Stimulated activated CD8-positive, alpha-beta memory T cell treated with anti-CD3 and anti-CD28 coated beads, Interleukin-12 subunit alpha, Interleukin-12 subunit beta, amount 100 ng/mL, for 4 hours (primary cell): Measurements from ENCODE around the gene KSR2.

Experiments
- DNase-seq: peaks from one replicate; pipeline ENCODE4 v3.0.0-alpha.2; 2020; ENCODE audit warnings: low read depth

KSR2 gene

DNA sequence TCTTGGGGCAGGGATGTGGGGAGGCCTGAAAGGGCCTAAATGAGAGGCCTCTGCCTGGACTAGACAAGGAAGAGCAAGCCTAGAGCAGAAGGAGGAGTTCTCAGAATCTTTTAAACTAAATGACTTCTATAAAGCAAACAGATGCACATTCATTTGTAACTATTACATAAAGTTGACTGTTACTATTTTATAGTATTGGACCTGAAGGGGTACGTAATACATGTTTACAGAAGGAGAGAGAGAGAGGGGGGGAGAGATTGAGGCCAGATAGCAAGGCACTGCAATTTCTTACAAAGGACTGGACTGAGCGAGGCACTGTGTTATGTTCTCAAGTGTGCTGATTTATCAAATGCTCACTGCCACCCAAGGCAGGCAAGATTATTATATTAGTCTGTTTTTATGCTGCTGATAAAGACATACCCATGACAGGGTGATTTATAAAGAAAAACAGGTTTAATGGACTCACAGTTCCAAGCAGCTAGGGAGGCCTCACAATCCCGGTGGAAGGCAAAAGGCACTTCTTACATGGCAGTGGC, 391.6 kb downstream of the KSR2 start:
- no peak for DNase-seq

GRCh38 chr12:117576053-117576452, 392.7 kb downstream of the KSR2 start:
- no peak for DNase-seq

DNA sequence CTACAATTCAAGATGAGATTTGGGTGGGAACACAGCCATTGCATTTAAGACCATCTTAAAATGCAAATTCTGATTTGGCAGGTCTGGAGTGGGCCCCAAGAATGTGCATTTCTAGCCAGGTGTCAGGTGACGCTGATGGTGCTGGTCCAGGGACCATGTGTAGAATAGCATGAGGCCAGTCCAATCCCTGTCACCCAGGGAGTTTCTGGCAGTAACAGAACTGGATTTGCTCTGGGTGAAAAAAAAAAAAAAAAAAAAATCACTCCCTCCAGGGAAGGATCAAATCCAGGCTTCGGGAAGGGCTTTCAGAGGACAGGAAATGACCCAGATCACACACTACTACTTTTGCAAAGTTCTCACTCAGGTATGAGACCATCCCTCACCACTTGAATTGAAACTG, 394.1 kb downstream of the KSR2 start:
- no peak for DNase-seq

DNA sequence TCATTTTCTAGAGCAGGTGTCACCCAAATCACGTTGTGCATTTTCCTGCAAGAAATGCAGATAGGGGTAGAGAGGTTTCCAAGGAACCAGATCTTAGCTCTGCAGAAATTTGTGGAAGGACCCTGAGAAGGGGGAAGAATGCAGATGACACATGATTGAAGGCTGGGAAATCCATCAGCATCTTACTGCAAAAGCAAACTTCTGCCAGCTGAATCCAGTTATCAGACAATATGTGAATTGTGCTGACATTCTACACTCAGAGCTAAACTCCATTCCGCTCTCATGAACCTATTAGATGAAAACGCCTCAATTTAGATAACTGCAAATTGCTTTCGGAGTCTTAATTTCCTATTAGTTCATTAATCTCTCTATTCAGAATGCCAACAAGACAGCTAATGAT, 396.0 kb downstream of the KSR2 start:
- no peak for DNase-seq

GRCh38 chr12:117571321-117571720, 397.5 kb downstream of the KSR2 start:
- no peak for DNase-seq

GRCh38 chr12:117570608-117571007, 398.2 kb downstream of the KSR2 start:
- DNase-seq = no peak

- no peak for DNase-seq
Observed at GRCh38 chr12:117567644-117568216, 401.1 kb downstream of the KSR2 start.

DNA sequence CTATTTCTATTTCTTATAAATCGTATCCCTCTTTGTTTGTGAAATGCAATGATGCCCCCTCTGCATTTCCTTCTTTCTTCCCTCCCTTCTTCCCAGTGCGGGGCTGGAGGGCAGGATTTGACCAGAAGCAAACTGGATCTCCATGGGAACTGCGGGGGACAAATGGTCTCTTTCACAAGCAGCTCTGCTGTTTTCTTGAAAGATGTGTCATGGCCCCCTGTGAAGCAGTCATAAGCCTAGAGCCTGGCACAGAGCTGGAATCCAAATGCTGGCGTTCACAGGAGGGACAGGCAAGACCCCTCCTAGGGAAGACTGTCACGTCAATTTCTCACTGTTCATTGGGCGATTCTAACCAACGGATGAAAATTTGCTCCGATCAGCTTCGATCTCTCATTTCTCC, 403.9 kb downstream of the KSR2 start:
- DNase-seq = no peak

DNA sequence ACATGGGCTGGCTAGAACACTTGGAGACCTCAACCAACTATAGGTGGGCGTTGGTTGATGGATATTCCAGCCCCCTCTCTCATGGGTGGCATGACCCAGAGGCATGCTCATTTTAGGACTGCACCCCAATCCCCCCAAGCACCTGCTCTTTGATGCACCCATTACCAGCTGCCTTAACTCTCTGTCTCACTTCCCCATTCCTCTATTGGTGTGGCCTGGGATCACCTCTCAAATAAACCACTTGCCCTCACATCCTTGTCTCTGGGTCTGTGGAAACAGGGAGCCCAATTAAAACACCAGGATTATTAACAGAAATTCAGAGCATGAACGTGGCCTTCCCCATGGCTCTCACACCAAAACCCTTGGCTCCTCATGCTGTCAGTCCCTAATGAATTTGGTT, 405.1 kb downstream of the KSR2 start:
- DNase-seq = no peak

GRCh38 chr12:117563007-117563406, 405.8 kb downstream of the KSR2 start:
- DNase-seq = no peak

- DNase-seq = no peak
Observed at GRCh38 chr12:117561990-117562389, 406.8 kb downstream of the KSR2 start.

- no peak for DNase-seq
Observed at GRCh38 chr12:117559978-117560377, 408.8 kb downstream of the KSR2 start.

- DNase-seq = no peak
Observed at GRCh38 chr12:117555889-117556288, 412.9 kb downstream of the KSR2 start.

DNA sequence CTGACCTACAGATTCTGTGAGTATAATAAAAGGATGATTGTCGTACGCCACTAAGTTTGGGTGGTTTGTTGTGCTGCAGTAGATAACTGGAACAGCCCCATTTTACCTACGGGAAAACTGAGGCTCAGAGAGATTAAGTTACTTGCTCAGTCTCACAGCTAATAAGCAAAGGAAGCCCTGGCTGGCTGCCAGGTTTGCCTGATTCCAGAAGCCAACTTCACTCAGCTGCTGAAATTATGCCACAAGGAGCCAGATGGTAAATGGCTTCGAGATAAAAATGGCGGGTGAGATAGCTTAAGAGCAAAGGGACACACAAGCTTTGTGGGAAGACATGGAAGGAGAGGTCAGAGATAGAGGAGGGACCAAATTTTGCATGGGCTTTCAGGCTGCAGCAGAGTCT, 415.8 kb downstream of the KSR2 start:
- DNase-seq = no peak

DNA sequence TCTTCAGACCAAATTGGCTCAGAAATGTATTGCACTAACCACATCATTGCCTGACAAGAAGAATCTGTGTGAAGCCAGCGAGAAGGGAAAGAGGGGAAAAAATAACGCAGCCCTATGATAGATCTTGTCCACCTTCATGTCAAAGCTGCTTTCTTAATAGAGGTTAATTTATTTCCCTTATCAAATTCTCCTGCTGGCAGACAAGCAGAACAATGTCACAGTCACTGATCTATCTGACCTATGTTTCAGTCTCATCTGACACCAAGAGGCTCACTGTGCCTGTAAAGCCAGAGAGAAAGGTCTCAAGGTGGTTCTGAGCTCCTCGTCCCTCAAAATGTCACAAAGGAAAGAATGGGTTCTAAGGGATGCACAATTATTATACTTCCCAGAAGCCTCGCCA, 417.1 kb downstream of the KSR2 start:
- no peak for DNase-seq

DNA sequence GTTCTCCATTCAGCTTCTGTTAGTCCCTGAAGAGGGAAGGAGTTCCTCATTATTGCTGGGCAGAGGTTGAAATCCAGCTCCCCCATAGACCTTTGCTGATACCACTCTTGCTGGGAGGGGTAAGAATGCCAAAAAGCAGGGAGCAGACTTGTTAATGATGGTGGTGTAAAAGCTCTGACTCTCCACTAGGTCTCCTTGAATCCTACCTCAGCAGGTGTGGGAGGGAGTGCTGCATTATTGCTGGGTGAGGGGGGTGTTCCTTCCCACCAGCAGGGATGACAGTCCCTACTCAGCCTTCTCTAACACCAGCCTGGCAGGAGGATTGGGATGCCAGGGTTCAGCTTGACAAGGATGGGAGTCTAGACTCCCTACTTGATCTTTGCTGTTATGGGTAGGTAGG, 421.6 kb downstream of the KSR2 start:
- no peak for DNase-seq

DNA sequence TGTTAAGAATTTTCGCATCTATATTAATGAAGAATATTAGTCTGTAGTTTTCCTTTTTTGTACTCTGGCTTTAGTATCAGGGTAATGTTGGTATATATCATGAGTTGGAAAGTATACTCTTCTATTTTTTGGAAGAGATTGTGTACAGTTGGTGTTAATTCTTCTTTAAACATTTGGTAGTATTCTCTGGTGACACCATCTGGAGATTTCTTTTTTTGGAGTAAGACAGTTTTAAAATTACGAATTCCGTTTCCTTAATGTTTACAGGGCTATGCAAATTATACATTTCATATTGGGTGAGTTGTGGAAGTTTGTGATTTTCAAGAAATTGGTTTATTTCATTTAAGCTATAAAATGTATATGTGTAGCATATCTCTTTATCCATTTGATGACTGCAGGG, 423.6 kb downstream of the KSR2 start:
- DNase-seq = no peak

GRCh38 chr12:117540011-117540410, 428.8 kb downstream of the KSR2 start:
- no peak for DNase-seq

DNA sequence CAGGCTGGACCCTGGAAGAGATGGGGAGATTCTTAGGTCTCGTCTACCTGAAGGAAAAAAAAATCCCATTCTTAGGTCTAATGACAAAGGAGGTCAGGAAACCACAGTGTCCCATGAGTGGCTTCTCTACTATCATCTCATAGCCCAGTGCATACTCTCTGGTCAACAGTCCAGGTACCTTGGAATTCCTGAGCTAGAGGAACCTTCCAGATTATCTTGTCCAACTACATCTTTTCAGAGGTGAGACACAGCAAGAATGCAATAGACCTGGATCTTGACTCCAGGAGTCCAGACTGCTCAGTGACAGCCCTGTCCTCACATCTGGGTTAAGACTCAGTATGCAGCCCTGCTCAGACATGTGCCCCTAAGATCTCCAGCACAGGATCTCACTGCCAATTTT, 429.9 kb downstream of the KSR2 start:
- no peak for DNase-seq

DNA sequence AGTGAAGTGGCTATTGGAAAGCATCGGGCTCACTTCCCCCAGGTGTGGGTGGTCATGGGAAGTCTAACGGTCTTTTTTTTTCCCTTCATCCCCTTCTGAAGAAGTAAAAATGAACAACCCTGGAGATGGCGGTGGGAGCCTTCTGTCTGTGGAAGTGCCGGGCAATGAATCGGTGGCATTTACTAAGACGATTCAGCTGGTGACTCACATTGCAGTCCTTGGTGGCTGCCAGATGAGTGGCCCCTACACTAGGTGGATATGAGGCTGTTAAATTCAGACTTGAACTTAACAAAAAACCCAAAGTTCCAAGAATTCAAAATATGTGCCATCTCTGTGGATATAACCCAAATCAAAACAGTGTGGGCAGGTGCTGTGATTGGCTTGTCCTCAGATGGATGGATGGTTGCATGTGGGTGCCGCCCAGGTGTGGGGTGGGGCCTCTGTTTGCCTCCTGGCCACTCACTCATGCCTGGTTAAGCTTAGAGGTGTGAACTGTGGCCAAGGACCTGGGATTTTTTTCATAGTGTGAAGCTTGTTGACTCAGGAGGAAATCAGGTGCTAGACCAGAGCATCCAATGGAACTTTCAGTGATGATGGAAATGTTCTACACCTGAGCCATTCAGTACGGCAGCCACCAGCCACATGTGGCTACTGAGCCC, 430.6 kb downstream of the KSR2 start:
- DNase-seq = no peak

GRCh38 chr12:117533687-117534086, 435.1 kb downstream of the KSR2 start:
- no peak for DNase-seq

DNA sequence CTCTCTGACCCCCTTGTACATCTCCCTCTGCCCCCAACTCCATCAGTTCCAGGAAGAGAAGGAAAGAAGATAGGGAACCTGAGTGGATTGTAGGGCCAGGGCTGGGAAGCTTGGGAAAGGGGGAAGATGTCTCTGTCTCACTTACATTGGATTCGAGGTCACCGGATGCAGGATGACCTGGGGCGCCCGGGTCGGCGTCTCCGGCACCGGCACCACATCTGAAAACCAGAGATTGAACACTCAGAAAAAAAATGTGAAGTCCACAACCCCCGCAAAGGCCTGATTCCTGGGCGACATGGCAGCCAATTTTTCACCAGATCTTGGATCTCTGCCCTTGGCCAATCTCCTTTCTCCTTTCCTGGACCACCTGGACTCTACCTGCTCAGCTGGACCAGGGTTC, 438.0 kb downstream of the KSR2 start:
- no peak for DNase-seq

GRCh38 chr12:117528538-117528937, 440.3 kb downstream of the KSR2 start:
- no peak for DNase-seq

GRCh38 chr12:117527479-117527855, 441.3 kb downstream of the KSR2 start:
- DNase-seq = no peak
